Smooth muscle cell (in vitro differentiated cells): ENCODE measurements around the gene SRRM3. TPM values are rescaled to one million over a fixed set of nuclear protein-coding genes. Genes with fewer than 3 reads are reported as not detected.
A peak's percentile ranks its signal among the peaks of the same experiment; 100 is the strongest.
"Not testable (repeated sequence)": the region's sequence is repeated elsewhere in the genome, so short reads cannot be mapped to it uniquely, and the experiment has no call there.

Experiments used
- DNase-seq: peaks from one replicate; lab custom pipeline; 2025; ENCODE audit not compliant: unreplicated experiment; lab: John Stamatoyannopoulos, UW
- H2AFZ ChIP-seq: fragments of 200-600 bp; sonication (generic); 2 replicates; pipeline ENCODE4 v1.6.0; 2016; ENCODE audit warnings: antibody characterized with exemption, low read depth, mild to moderate bottlenecking
- H3F3A ChIP-seq: fragments of 200-600 bp; sonication (generic); 2 replicates; pipeline ENCODE4 v1.6.0; 2017; ENCODE audit warnings: antibody characterized with exemption, low read depth
- H3K27ac ChIP-seq: fragments of 200-600 bp; sonication (generic); 2 replicates; pipeline ENCODE4 v1.5.1; 2016; ENCODE audit warnings: low read depth, mild to moderate bottlenecking
- H3K27me3 ChIP-seq: fragments of 200-600 bp; sonication (generic); 2 replicates; pipeline ENCODE4 v1.6.1; 2016; ENCODE audit warnings: low read depth, mild to moderate bottlenecking
- H3K36me3 ChIP-seq: fragments of 200-600 bp; sonication (generic); 2 replicates; pipeline ENCODE4 v1.5.1; 2016; ENCODE audit warnings: low read depth
- H3K4me1 ChIP-seq: fragments of 200-600 bp; sonication (generic); 2 replicates; pipeline ENCODE4 v1.5.1; 2016; ENCODE audit warnings: low read depth
- H3K4me2 ChIP-seq: fragments of 200-600 bp; sonication (generic); 2 replicates; pipeline ENCODE4 v1.6.0; 2016; ENCODE audit warnings: mild to moderate bottlenecking
- H3K4me3 ChIP-seq: fragments of 200-600 bp; sonication (generic); 2 replicates; pipeline ENCODE4 v1.5.1; 2016; ENCODE audit warnings: mild to moderate bottlenecking
- H3K79me2 ChIP-seq: fragments of 200-600 bp; sonication (generic); 2 replicates; pipeline ENCODE4 v1.6.0; 2016; ENCODE audit warnings: low read depth, mild to moderate bottlenecking
- H3K9ac ChIP-seq: fragments of 200-600 bp; sonication (generic); 2 replicates; pipeline ENCODE4 v1.6.0; 2016; ENCODE audit warnings: low read depth
- H3K9me3 ChIP-seq: fragments of 200-600 bp; sonication (generic); replicated peaks from 2 replicates; pipeline ENCODE4 v1.5.1; 2016; ENCODE audit warnings: low read depth
- H4K20me1 ChIP-seq: fragments of 200-600 bp; sonication (generic); 2 replicates; pipeline ENCODE4 v1.6.0; 2016; ENCODE audit warnings: low read depth
- CTCF ChIP-seq: fragments of 200-600 bp; sonication (generic); IDR thresholded peaks from 2 replicates; pipeline ENCODE4 v1.5.1; 2017; ENCODE audit warnings: borderline replicate concordance, mild to moderate bottlenecking, antibody characterized with exemption; ENCODE audit not compliant: insufficient read depth, poor library complexity, severe bottlenecking
- WGBS: methylation state at CpG from one replicate; pipeline ENCODE4 v1.1.7; 2016; ENCODE audit warnings: low lambda C conversion rate; 5-methylcytosine and 5-hydroxymethylcytosine counted together
- polyA plus RNA-seq: library from polyadenylated mRNA; unstranded; fragments of >200 nt; fragmentation: Nextera tagmentation; extraction: Ambion mirVana; gene quantifications from 2 replicates; pipeline ENCODE4 v1.2.1, GENCODE V29; 2016
- total RNA-seq: library from RNA; depleted of rRNA; stranded (reverse); fragments of >200 nt; gene quantifications from 2 replicates; pipeline ENCODE4 v1.2.3, GENCODE V29; 2014

SRRM3 gene
- total RNA-seq (2.7 and 3.6 TPM in 2 replicates), polyA plus RNA-seq (10.9 and 12.5 TPM in 2 replicates)

GRCh38 chr7:76201732-76202665, at the start of gene SRRM3:
TSS of gene SRRM3 (plus strand) at chr7:76201896. CDS start at chr7:76235067, 33,171 bp downstream.
- peak within 1 kb of the TSS; percentile 23 for H3K4me3 ChIP-seq
- TF ChIP-seq CTCF = peak; percentile 76
- no peaks in the 10 kb centered on the region for H3K9me3 ChIP-seq
- peak; percentile 62 for DNase-seq
- H3K9ac ChIP-seq = no peak within 1 kb of the TSS
- H2AFZ ChIP-seq = peak within 1 kb of the TSS; percentile 75
- H4K20me1 ChIP-seq = no peaks in the 10 kb centered on the region
- H3K4me1 ChIP-seq = no peaks in the 10 kb centered on the region
- H3K27ac ChIP-seq = no peak within 1 kb of the TSS
- peaks cover under 1% of the 10 kb centered on the region for H3K27me3 ChIP-seq
- H3K36me3 ChIP-seq = no peaks in the 10 kb centered on the region
- 11% methylated on average over 15 of the region's 57 CpGs for WGBS
- H3F3A ChIP-seq = no peaks in the 10 kb centered on the region
- H3K79me2 ChIP-seq = no peaks in the 10 kb centered on the region
- H3K4me2 ChIP-seq = peak within 1 kb of the TSS; percentile 82

GRCh38 chr7:76151932-76152331, 49.8 kb upstream of the SRRM3 start:
- Histone ChIP-seq H3F3A (peaks cover 8% of the 10 kb centered on the region), H3K4me1 (no peaks in the 10 kb centered on the region), H3K79me2 (no peaks in the 10 kb centered on the region), H3K9me3 (no peaks in the 10 kb centered on the region), H3K4me2 (no peak overlapping the region), H4K20me1 (no peaks in the 10 kb centered on the region), H3K27me3 (no peaks in the 10 kb centered on the region), H3K27ac (no peak overlapping the region), H3K4me3 (no peak overlapping the region), H2AFZ (no peak overlapping the region), H3K9ac (no peak overlapping the region), H3K36me3 (no peaks in the 10 kb centered on the region)
- 86% methylated on average over 5 of the region's 5 CpGs for WGBS
- no peak for DNase-seq
- TF ChIP-seq CTCF = no peak

- Histone ChIP-seq H3K4me2 (peak overlapping the region; percentile 78), H3K27ac (peak overlapping the region; percentile 73), H2AFZ (peak overlapping the region; percentile 75)
- H3K36me3 ChIP-seq, DNase-seq, H4K20me1 ChIP-seq, H3K4me1 ChIP-seq, H3K27me3 ChIP-seq, H3K9ac ChIP-seq, H3K79me2 ChIP-seq, H3K9me3 ChIP-seq, H3F3A ChIP-seq, H3K4me3 ChIP-seq: not testable (repeated sequence)
- WGBS = 27% methylated on average over 5 of the region's 5 CpGs
Observed at GRCh38 chr7:76153571-76154230, 48.0 kb upstream of the SRRM3 start.

- H3F3A ChIP-seq = peaks cover 8% of the 10 kb centered on the region
- no peaks in the 10 kb centered on the region for H3K79me2 ChIP-seq
- H3K27me3 ChIP-seq = no peaks in the 10 kb centered on the region
- H4K20me1 ChIP-seq = no peaks in the 10 kb centered on the region
- 66% methylated on average over 6 of the region's 6 CpGs for WGBS
- H3K27ac ChIP-seq = no peak overlapping the region
- H3K36me3 ChIP-seq = no peaks in the 10 kb centered on the region
- TF ChIP-seq CTCF = no peak
- no peak overlapping the region for H2AFZ ChIP-seq
- no peak overlapping the region for H3K4me3 ChIP-seq
- no peak overlapping the region for H3K9ac ChIP-seq
- no peak for DNase-seq
- no peaks in the 10 kb centered on the region for H3K4me1 ChIP-seq
- no peaks in the 10 kb centered on the region for H3K9me3 ChIP-seq
- no peak overlapping the region for H3K4me2 ChIP-seq
Observed at GRCh38 chr7:76155938-76156337, 45.8 kb upstream of the SRRM3 start.

- H3K9me3 ChIP-seq, H3K9ac ChIP-seq, H3K27me3 ChIP-seq, H3K4me1 ChIP-seq, H3K79me2 ChIP-seq, H4K20me1 ChIP-seq, DNase-seq, H3K36me3 ChIP-seq, H2AFZ ChIP-seq, H3K4me3 ChIP-seq, H3K4me2 ChIP-seq, H3F3A ChIP-seq: not testable (repeated sequence)
- peak overlapping the region; percentile 28 for H3K27ac ChIP-seq
- 85% methylated on average over 2 of the region's 2 CpGs for WGBS
Observed at GRCh38 chr7:76156992-76157685, 44.6 kb upstream of the SRRM3 start.

GRCh38 chr7:76158416-76158815, 43.3 kb upstream of the SRRM3 start:
- not testable (repeated sequence) for DNase-seq, H3K4me2 ChIP-seq, H3K9me3 ChIP-seq, H3F3A ChIP-seq, H4K20me1 ChIP-seq, H3K79me2 ChIP-seq, H3K27ac ChIP-seq, H3K4me3 ChIP-seq, H3K36me3 ChIP-seq, H3K9ac ChIP-seq, H3K4me1 ChIP-seq, H3K27me3 ChIP-seq, H2AFZ ChIP-seq
- WGBS = 91% methylated on average over 10 of the region's 10 CpGs
